GM13977 (cell line): ENCODE measurements around the gene ADAMTSL5.
A peak's percentile ranks its signal among the peaks of the same experiment; 100 is the strongest.

Experiments
- DNase-seq: peaks from one replicate; pipeline ENCODE4 v3.0.0; 2012; ENCODE audit warnings: low spot score
- CTCF ChIP-seq: IDR thresholded peaks from 2 replicates; pipeline ENCODE4 v1.5.1; 2012; ENCODE audit warnings: mild to moderate bottlenecking, control low read depth; ENCODE audit not compliant: insufficient read depth; ENCODE audit errors: extremely low read depth, missing control alignments
- in situ Hi-C: fragments of 300-500 bp; cut with MboI; formaldehyde crosslinking; loops from one replicate; pipeline ENCODE4 v1.12.0; 2022; ENCODE audit warnings: low sequenced_read_pairs, low pct_unique_long_range_greater_than_20kb, mixed read lengths, inconsistent platforms; ENCODE audit not compliant: unreplicated experiment

Gene ADAMTSL5

GRCh38 chr19:1489463-1490310 is 23.1 kb downstream of the ADAMTSL5 start:
- in situ Hi-C loops = no loop called here
- no peak for TF ChIP-seq CTCF
- DNase-seq = peak; percentile 46

- in situ Hi-C loops = no loop called here
- DNase-seq = no peak
- TF ChIP-seq CTCF = no peak
These were observed 24.6 kb downstream of the ADAMTSL5 start for GRCh38 chr19:1488282-1488601.

GRCh38 chr19:1487576-1488281 is 25.1 kb downstream of the ADAMTSL5 start:
- in situ Hi-C loops = no loop called here
- TF ChIP-seq CTCF = no peak
- DNase-seq = peak; percentile 14

- no peak for TF ChIP-seq CTCF
- in situ Hi-C loops = no loop called here
- no peak for DNase-seq
These were observed 25.9 kb downstream of the ADAMTSL5 start for GRCh38 chr19:1486720-1487575.

GRCh38 chr19:1483979-1484428 is 28.8 kb downstream of the ADAMTSL5 start:
- no peak for TF ChIP-seq CTCF
- DNase-seq = peak; percentile 18
- in situ Hi-C loops = no loop called here
